ENCODE data around the gene SAMD4A. TPM values are rescaled to one million over a fixed set of nuclear protein-coding genes. Genes with fewer than 3 reads are reported as not detected.

SAMD4A gene
- total RNA-seq, 1 experiment from 2014 or later: 9.6 TPM

GRCh38 chr14:54724123-54724522 lies 157.2 kb downstream of the SAMD4A start:
- Histone ChIP-seq H2BK20ac (ENCODE audit: low read depth, low read length, poor library complexity, severe bottlenecking) (no peak overlapping the region), H2BK15ac (ENCODE audit: low read depth, low read length) (no peak overlapping the region), H2AK5ac (ENCODE audit: insufficient read length, low read length) (no peak overlapping the region), H4K20me1 (ENCODE audit: control insufficient read depth, insufficient read depth, insufficient read length) (no peaks in the 10 kb centered on the region), H4K8ac (replicated peaks; ENCODE audit: insufficient read length, low read depth, low read length) (no peak overlapping the region), H3K23me2 (ENCODE audit: insufficient read length, low read depth, low read length, poor library complexity, severe bottlenecking) (no peaks in the 10 kb centered on the region), H3K4me1 (ENCODE audit: insufficient read depth, low read length) (peaks cover 2% of the 10 kb centered on the region; the same call in 1 of the 2 replicates), H3K27me3 (ENCODE audit: insufficient read depth, low read length) (no peaks in the 10 kb centered on the region), H3K18ac (ENCODE audit: insufficient read length, low read depth, low read length) (no peak overlapping the region), H3K9me3 (ENCODE audit: control insufficient read depth, low read depth, low read length) (no peaks in the 10 kb centered on the region), H2BK120ac (ENCODE audit: low read depth, low read length, poor library complexity, severe bottlenecking) (no peak overlapping the region), H3K27ac (ENCODE audit: insufficient read length, low read depth, low read length) (no peak overlapping the region), H3K79me1 (ENCODE audit: insufficient read depth, low read depth, low read length, poor library complexity, severe bottlenecking) (no peaks in the 10 kb centered on the region), H3K4me2 (ENCODE audit: insufficient read depth, insufficient read length, low read length) (no peak overlapping the region), H3K23ac (ENCODE audit: insufficient read length, low read depth, low read length) (no peak overlapping the region), H3K9ac (ENCODE audit: extremely low read depth, insufficient read length, low read length) (no peak overlapping the region), H2BK12ac (ENCODE audit: insufficient read length, low read depth, low read length) (no peak overlapping the region), H3T11ph (ENCODE audit: low read length) (no peak overlapping the region), H3K56ac (ENCODE audit: insufficient read length, low read depth, low read length) (no peak overlapping the region), H3K79me2 (ENCODE audit: insufficient read depth, low read length) (peaks cover 1% of the 10 kb centered on the region; the same call in 1 of the 2 replicates), H3K14ac (ENCODE audit: insufficient read depth, low read length) (no peak overlapping the region), H4K5ac (ENCODE audit: insufficient read length, low read depth, low read length) (no peak overlapping the region), H4K91ac (ENCODE audit: insufficient read length, low read depth, low read length) (no peak overlapping the region), H3K4ac (ENCODE audit: low read depth, low read length) (no peak overlapping the region), H2AFZ (ENCODE audit: low read length) (no peak overlapping the region), H2BK5ac (ENCODE audit: insufficient read length, low read length) (no peak overlapping the region)
- H3K4me3 Mint-ChIP-seq: no peak overlapping the region
- no peaks in the 10 kb centered on the region; a peak in 1 of 5 replicates for H3K9me3 Mint-ChIP-seq
- H3K27ac Mint-ChIP-seq: no peak overlapping the region
- no peaks in the 10 kb centered on the region for H3K27me3 Mint-ChIP-seq (ENCODE audit: low read depth)
- no CpG with 5 or more reads among the region's 4 CpGs for WGBS (ENCODE audit: extremely low coverage, insufficient read length, low lambda C conversion rate)
- no peak for DNase-seq
- peaks cover 8 to 10% of the 10 kb centered on the region in 2 experiments; a peak in 3 of 4 replicates for H3K4me1 Mint-ChIP-seq
- no peaks in the 10 kb centered on the region; a peak in 1 of 7 replicates for H3K36me3 Mint-ChIP-seq (ENCODE audit: insufficient read depth in 1 of 3, low read depth in 3 of 3)
- TF ChIP-seq CTCF (conservative IDR thresholded peaks at IDR 0.05): no peak
